A172 (cell line): Measurements from ENCODE around the gene TTC33. TPM values are rescaled to one million over a fixed set of nuclear protein-coding genes. Genes with fewer than 3 reads are reported as not detected.
A peak's percentile ranks its signal among the peaks of the same experiment; 100 is the strongest.
"Not testable (repeated sequence)": the region's sequence is repeated elsewhere in the genome, so short reads cannot be mapped to it uniquely, and the experiment has no call there.

Experiments
- DNase-seq: peaks from one replicate; pipeline ENCODE4 v3.0.0-alpha.2; 2015; ENCODE audit warnings: low spot score
- total RNA-seq: library from RNA; depleted of rRNA; stranded (reverse); fragments of >200 nt; shearing (Covaris generic); gene quantifications from 2 replicates; pipeline ENCODE4 v1.2.3, GENCODE V29; 2014

Gene TTC33
- total RNA-seq, 1 experiment from 2014 or later, result 24.4 TPM

DNA sequence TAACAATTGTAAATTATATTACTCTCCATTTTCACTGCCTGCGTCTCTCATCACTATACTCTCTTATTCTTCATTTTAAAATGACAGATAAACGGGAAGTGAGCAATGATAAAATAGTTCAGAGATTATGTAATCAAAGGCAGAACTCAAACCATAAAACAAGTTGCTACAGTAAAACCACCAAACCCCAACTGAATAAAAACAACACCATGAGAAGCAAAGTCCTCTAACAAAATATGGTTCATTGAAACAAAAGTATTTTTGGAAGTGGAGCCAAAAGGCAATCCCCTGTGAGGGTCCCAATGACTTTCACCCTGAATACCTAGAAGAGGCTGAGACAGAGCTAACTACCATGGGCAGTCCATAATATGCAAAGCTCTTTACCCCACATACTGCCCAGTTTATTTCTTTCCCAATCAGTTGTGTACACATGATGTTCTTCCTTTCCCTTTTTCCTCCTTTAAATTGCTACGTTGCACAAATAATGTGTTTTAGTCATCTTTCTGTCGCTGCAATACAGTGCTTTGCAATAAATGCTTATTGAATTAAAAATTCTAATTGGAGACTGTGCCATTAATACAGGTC lies 140.1 kb downstream of the TTC33 start:
- peak; percentile 27 for DNase-seq

GRCh38 chr5:40614923-40615585 lies 140.7 kb downstream of the TTC33 start:
- DNase-seq, result no peak

- no peak for DNase-seq
Observed at GRCh38 chr5:40614466-40614865, 141.3 kb downstream of the TTC33 start.

DNA sequence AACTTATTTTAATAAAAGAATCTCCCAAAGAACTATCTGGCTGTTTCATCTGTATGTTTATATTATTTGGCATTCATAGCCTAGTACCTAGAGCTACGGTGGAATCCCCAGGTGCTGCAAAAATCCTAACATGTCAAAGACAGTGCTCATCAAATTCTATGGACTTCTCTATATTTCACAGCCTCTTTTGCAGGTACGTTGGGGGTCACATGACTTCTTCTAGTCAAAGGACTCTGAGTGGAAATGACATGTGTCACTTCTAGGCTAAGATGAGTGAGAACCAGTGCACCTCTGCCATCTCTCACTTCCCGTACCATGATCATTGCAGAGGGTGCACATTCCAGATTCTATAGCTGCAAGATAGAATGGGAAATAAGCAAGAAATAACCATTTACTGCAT lies 148.6 kb downstream of the TTC33 start:
- no peak for DNase-seq

- no peak for DNase-seq
Observed at GRCh38 chr5:40606077-40606765, 149.5 kb downstream of the TTC33 start.

GRCh38 chr5:40605295-40605958 lies 150.3 kb downstream of the TTC33 start:
- DNase-seq, result peak; percentile 35

DNA sequence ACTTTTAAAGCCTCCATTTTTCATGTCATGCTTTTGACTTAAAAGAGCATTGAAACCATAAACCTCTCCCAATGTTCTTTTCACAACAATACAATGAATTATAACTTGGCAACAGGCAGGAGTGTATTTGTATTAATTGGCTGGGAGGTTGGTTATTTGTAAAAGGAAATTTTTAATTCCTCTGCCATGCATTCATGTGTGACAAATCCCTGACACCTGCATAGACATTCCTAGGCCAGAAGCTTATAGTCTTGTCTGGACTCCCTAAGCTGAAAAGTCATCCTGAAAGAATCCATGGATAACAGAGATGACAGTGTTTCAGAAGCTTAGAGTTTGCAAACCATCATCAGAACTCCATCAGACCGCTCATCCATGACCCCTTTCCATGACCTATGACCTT lies 152.4 kb downstream of the TTC33 start:
- DNase-seq, result peak; percentile 14

DNA sequence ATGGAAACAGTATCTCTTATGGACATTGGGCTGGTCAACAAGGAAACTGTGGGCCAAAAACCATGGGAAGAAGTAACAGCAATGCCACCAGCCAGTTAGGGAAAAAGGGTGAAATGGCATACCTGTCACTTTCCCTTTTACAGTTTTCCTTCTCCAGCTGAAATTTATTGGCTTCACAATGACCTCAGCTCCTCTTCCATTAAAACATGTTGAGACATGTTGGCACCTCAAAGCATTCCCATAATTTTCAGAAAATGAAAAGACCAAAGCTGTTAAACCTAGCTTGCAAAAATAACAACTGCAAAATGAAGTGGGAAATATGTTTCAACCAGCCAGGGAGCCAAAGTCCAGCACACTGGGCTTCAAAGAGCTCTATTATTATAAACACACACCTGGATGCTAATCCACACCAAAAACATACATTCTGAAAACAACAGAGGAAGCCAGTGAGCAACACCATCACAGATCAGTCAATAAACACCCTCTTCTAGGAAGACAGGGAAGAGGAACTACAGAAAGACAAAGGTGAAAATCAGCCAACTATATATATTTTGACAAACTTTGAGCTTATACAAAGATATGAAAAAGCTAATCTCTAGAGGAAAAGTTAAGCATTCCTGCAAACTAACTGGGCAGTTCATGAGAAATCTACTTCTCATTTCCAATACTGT lies 154.4 kb downstream of the TTC33 start:
- no peak for DNase-seq

GRCh38 chr5:40600383-40600782 lies 155.4 kb downstream of the TTC33 start:
- no peak for DNase-seq

DNA sequence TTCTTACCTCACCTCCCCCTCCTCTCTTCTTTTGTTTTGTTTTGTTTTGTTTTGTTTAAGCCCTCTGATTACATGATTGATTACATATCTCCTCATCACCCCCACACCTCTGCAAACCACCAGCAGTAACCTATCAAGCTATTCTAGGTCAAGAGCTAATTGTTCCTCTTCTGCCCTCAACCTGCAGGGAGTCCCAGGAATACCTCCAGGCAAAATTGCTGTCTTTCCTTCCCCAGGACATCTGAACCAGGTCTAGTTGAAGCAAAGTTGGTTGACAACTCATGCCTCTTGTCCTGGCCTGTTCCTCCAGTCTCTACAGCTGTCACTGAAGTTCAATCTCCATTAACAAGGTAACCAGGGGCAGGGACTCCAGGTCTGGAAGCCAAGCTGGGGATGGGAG lies 156.1 kb downstream of the TTC33 start:
- no peak for DNase-seq

DNA sequence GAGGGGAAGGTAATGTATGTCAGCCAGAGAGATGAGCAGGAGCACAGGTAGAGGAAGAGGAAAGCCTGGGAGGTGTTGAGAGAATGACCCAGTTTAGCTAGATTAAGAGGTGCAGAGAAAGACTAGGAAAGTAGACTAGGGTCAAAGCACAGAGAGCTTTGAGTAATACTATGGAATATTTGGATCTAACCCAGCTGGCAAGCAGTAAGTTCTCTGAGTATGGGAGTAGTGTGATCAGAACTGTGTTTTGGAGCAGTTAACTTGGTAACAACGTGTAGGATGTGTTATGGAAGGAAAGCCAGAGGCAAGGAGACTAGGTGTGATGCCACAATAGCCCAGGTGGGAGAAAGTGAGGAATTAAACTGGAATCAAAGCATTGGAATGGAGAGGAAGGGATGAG lies 160.9 kb downstream of the TTC33 start:
- no peak for DNase-seq

- DNase-seq, result not testable (repeated sequence)
Observed at GRCh38 chr5:40591727-40592396, 163.9 kb downstream of the TTC33 start.

DNA sequence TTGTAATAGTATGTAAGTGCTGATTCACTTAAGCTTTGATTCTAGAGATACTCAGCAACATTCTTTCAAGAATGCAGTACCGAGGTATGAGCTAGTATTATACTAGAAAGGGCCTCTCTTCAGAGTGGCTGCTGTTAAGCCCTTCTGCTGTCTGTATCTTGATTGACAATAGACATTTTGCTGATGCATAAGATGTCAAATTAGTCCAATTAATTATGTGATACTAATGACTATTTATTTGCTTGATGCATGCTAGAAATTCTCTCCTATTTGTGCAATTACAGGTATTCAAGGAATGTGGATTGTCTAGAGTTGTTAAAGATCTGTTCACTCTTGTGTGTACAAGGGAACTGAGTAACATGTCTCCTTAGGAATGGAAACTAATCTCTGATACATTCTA lies 168.4 kb downstream of the TTC33 start:
- DNase-seq, result no peak

- DNase-seq, result no peak
Observed at GRCh38 chr5:40585537-40586267, 170.1 kb downstream of the TTC33 start.

GRCh38 chr5:40584054-40584453 lies 171.7 kb downstream of the TTC33 start:
- no peak for DNase-seq

DNA sequence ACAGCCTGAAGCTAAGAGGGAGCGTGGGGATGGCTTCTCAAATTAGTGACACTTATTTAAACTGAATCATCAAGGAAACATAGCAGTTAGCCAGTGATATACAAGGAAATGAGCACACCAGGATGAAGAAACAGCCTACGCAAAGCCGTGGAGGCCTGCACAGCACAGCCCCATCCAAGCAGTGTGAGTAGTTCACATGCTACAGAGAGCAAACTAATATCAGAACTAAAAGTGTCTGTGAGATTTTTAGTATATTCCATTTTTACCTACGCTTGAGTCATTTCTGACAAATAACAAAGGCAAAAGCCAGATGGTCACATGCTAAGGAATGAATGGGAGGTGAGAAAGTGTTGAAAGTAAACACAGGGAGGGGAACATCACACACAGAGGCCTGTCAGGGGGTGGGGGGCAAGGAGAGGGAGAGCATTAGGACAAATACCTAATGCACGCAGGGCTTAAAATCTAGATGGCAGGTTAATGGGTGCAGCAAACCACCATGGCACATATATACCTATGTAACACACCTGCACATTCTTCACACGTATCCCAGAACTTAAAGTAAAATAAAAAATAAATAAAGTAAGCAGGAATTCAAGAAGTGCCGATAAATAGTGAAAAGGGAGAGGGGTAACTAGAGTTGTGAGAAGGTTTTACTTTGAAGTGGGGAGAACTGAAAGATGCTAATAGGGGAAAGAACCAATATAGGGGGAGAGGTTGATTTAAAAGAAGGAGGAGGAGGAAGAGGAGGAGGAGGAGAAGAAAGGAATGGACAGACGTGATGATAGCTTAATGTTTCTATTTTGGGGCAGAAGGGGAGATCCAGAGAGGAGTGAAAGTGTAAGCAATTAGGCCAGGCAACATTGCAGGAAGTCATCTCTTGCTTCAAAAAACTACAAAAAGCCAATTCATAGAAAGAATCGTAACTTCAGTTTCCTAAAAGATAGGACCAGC lies 177.0 kb downstream of the TTC33 start:
- DNase-seq, result no peak

DNA sequence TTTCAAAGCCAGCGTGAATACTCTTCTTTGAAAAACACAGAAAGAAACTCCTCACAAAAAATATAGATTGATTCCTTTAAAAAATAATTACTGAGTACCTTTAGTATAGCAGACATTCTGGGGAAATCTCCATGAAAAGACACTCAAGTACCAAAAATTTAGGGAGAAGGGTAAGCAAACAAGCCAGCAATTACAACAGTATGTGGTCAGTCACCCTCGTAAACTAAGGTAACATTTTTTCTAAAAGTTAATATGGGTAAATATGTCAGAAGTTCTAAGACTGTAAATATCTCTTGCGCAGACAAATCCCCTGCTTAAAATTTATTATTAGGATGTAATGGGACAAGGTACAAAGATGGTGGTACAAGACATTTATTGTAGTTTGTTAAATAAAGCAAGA lies 178.0 kb downstream of the TTC33 start:
- no peak for DNase-seq

GRCh38 chr5:40575921-40576320 lies 179.8 kb downstream of the TTC33 start:
- DNase-seq, result no peak

GRCh38 chr5:40575411-40575810 lies 180.3 kb downstream of the TTC33 start:
- no peak for DNase-seq

DNA sequence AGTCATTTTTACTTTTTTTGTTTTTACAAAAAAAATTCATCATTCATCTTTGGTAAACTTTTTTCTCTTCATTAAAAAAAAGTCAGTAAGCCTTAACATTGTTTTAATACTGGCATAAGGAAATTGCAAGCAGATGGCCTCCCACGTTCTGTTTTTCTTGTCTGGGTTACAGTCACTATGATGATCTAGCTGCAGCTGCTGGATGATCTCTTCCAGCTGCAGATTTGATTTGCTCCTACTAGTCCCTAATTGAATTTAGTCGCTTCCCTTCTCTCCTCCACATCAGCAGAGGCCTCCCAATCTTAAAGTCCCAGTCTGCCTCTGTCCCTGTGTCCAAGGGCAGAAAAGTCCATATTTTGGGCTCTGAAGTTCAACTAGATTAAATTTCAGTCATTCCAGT lies 182.8 kb downstream of the TTC33 start:
- DNase-seq, result no peak
